H54 (cell line): ENCODE data around the gene MAP3K12.

ENCODE experiments used
- DNase-seq: peaks from one replicate; pipeline ENCODE4 v3.0.0; 2011; ENCODE audit warnings: low spot score, mixed read lengths; ENCODE audit not compliant: insufficient read length
- FAIRE-seq: peaks from 3 replicates; lab custom pipeline; 2011; peaks lifted over from hg19 to GRCh38; lab: Jason Lieb, UNC
- POLR2A ChIP-seq: IDR thresholded peaks from 2 replicates; pipeline ENCODE4 v1.6.1; 2011; ENCODE audit warnings: low read depth, mild to moderate bottlenecking, low read length

The MAP3K12 gene

GRCh38 chr12:53480491-53481442 is 18.5 kb downstream of the MAP3K12 start:
- no peak for FAIRE-seq
- no peak for TF ChIP-seq POLR2A
- DNase-seq, result no peak

DNA sequence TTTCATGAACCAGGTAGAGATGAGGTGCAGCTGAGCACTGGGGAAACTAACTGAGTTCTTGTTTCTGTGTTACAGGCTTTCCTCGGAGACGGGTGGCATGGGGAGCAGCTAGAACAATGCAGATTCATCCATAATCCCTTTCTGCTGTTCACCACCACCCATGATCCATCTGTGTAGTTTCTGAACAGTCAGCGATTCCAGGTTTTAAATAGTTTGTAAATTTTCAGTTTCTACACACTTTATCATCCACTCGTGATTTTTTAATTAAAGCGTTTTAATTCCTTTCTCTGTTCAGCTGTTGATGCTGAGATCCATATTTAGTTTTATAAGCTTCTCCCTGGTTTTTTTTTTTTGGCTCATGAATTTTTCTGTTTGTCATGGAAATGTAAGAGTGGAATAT is 19.9 kb downstream of the MAP3K12 start:
- no peak for TF ChIP-seq POLR2A
- DNase-seq (no peak), FAIRE-seq (no peak)

- TF ChIP-seq POLR2A, result no peak
- DNase-seq (no peak), FAIRE-seq (no peak)
Measured at GRCh38 chr12:53478865-53479264, 20.4 kb downstream of the MAP3K12 start.

GRCh38 chr12:53476769-53477209 is 22.5 kb downstream of the MAP3K12 start:
- no peak for FAIRE-seq
- TF ChIP-seq POLR2A, result no peak
- DNase-seq, result no peak

GRCh38 chr12:53474819-53475218 is 24.4 kb downstream of the MAP3K12 start:
- no peak for FAIRE-seq
- no peak for DNase-seq
- no peak for TF ChIP-seq POLR2A

GRCh38 chr12:53474077-53474476 is 25.2 kb downstream of the MAP3K12 start:
- DNase-seq (no peak), FAIRE-seq (no peak)
- no peak for TF ChIP-seq POLR2A

DNA sequence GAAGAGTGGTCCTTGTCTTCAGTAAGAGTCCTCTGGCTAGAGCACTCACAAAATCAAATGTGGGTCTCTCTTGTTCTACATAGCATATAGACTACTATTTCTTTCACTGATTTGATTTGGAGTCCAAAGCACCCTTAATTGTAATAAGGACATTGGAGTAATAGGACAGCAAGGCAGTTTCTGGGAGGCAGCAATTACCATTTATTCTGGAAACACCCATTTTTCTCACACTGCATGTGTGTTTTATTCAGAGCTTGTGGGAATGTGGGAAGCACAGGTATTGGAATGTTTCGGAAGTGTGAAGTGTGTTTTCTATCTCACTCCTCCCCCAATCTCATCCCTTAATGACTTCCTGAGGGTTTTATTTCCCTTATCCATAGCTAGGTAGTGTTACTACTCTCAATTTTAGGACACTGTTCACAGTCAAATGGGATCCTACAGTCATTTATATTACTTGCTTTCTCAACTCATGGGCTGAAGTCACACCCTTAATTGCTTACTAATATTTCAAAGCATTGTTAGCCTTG is 27.1 kb downstream of the MAP3K12 start:
- no peak for DNase-seq
- no peak for FAIRE-seq
- TF ChIP-seq POLR2A, result no peak

GRCh38 chr12:53468282-53468681 is 31.0 kb downstream of the MAP3K12 start:
- TF ChIP-seq POLR2A, result no peak
- FAIRE-seq (no peak), DNase-seq (no peak)

- FAIRE-seq (no peak), DNase-seq (no peak)
- no peak for TF ChIP-seq POLR2A
Measured at GRCh38 chr12:53467880-53468279, 31.4 kb downstream of the MAP3K12 start.

- FAIRE-seq (no peak), DNase-seq (no peak)
- no peak for TF ChIP-seq POLR2A
Measured at GRCh38 chr12:53467082-53467481, 32.2 kb downstream of the MAP3K12 start.

GRCh38 chr12:53466640-53467039 is 32.6 kb downstream of the MAP3K12 start:
- DNase-seq (no peak), FAIRE-seq (no peak)
- no peak for TF ChIP-seq POLR2A

DNA sequence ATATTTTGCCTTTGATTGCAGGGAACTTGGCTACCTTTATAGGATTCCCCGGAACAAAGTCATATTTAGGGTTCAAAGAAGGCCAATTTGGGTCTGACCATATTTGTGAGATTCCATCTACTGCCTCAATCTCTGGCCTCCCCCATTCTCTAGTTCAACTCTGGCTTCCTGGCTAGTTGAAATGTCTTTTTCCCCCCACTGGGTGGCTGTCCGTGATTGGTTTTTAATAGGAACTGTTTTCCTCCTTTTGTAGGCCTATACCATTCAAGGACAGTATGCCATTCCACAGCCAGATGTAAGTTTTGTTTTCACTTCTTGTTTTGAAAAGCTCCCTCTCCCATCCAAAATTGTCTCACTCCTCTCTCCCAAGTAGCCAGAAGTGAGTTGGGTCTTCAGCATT is 33.6 kb downstream of the MAP3K12 start:
- no peak for FAIRE-seq
- TF ChIP-seq POLR2A, result no peak
- DNase-seq, result no peak

DNA sequence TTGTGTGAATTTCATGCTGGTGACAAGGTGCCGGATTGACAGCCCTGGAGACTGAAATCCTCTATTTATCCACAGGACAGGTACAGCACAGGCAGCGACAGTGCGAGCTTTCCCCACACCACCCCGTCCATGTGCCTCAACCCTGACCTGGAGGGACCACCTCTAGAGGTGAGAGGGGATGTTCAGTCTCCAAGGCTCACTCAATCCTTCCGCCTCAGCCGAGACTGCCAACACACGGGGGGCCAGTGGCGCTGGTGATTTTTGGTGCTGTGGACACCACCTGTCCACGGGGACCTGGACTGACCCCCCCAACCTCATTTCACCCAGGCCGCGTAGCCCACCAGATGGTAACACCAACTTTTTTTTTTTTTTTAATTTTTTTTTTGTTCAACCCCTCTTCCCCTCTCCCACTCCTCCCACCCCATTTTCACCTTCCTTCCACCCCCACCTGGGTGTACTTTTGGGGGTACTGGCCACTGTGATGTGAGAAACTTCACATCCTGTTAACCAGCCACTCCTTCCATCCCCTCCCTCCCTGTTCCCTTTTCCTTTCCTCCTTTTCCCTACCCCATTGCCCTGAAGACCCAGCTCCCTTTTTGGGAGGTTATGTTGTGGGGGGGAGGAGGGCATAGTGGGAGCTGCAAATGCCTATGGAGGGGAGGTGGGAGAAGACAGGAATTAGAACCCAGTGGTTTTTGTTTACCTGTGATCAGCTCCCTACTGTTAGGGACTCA is 34.4 kb downstream of the MAP3K12 start:
- FAIRE-seq, result no peak
- no peak for TF ChIP-seq POLR2A
- DNase-seq, result no peak

- TF ChIP-seq POLR2A, result no peak
- DNase-seq (no peak), FAIRE-seq (no peak)
Measured at GRCh38 chr12:53463802-53464560, 35.3 kb downstream of the MAP3K12 start.
